NCI-H1436 treated with DMSO at 0.1 percent for 48 hours (cell line): ENCODE measurements around the gene NTN1.
"Not testable (repeated sequence)": the region's sequence is repeated elsewhere in the genome, so short reads cannot be mapped to it uniquely, and the experiment has no call there.

Source experiments
- DNase-seq: peaks from one replicate; lab custom pipeline; 2025; lab: John Stamatoyannopoulos, UW

NTN1 gene

GRCh38 chr17:9251273-9251672 is 230.0 kb downstream of the NTN1 start:
- no peak for DNase-seq

- no peak for DNase-seq
Measured at GRCh38 chr17:9253308-9253707, 232.0 kb downstream of the NTN1 start.

- no peak for DNase-seq
Measured at GRCh38 chr17:9254841-9255240, 233.5 kb downstream of the NTN1 start.

- DNase-seq, result no peak
Measured at GRCh38 chr17:9255833-9256232, 234.5 kb downstream of the NTN1 start.

GRCh38 chr17:9256361-9256750 is 235.0 kb downstream of the NTN1 start:
- DNase-seq, result no peak

GRCh38 chr17:9256751-9257629 is 235.7 kb downstream of the NTN1 start:
- no peak for DNase-seq

- not testable (repeated sequence) for DNase-seq
Measured at GRCh38 chr17:9257630-9257965, 236.3 kb downstream of the NTN1 start.

GRCh38 chr17:9258115-9259015 is 237.1 kb downstream of the NTN1 start:
- DNase-seq, result no peak

- DNase-seq, result no peak
Measured at GRCh38 chr17:9259419-9259818, 238.1 kb downstream of the NTN1 start.

- DNase-seq, result no peak
Measured at GRCh38 chr17:9261081-9262012, 240.0 kb downstream of the NTN1 start.

GRCh38 chr17:9266031-9266680 is 244.8 kb downstream of the NTN1 start:
- DNase-seq, result no peak

- DNase-seq, result no peak
Measured at GRCh38 chr17:9266697-9267117, 245.4 kb downstream of the NTN1 start.

GRCh38 chr17:9268546-9268945 is 247.2 kb downstream of the NTN1 start:
- DNase-seq, result no peak

GRCh38 chr17:9269350-9270035 is 248.2 kb downstream of the NTN1 start:
- DNase-seq, result no peak

- DNase-seq, result no peak
Measured at GRCh38 chr17:9270921-9271320, 249.6 kb downstream of the NTN1 start.

GRCh38 chr17:9271989-9272388 is 250.7 kb downstream of the NTN1 start:
- DNase-seq, result no peak

GRCh38 chr17:9272501-9273200 is 251.3 kb downstream of the NTN1 start:
- no peak for DNase-seq

- no peak for DNase-seq
Measured at GRCh38 chr17:9273428-9274391, 252.4 kb downstream of the NTN1 start.

- no peak for DNase-seq
Measured at GRCh38 chr17:9274973-9275372, 253.7 kb downstream of the NTN1 start.
